Neutrophil (primary cell): ENCODE measurements around the gene FARSB.

Experiments
- H3K27ac ChIP-seq: fragments of 200-600 bp; sonication (generic); 2 replicates; pipeline ENCODE4 v1.5.1; 2016; ENCODE audit warnings: mild to moderate bottlenecking, moderate library complexity
- H3K27me3 ChIP-seq: fragments of 200-600 bp; sonication (generic); 2 replicates; pipeline ENCODE4 v1.6.0; 2016; ENCODE audit warnings: mild to moderate bottlenecking
- H3K36me3 ChIP-seq: fragments of 200-600 bp; sonication (generic); 2 replicates; pipeline ENCODE4 v1.5.1; 2017
- H3K4me1 ChIP-seq, 2 experiments: fragments of 200-600 bp in 1 of 2; sonication (generic) in 1 of 2; 1 replicate in 1 of 2; 2 replicates in 1 of 2; pipeline versions ENCODE4 v1.5.1 to v1.6.1; 2013 to 2016; ENCODE audit warnings: low read depth in 1 of 2, low read length in 1 of 2, mild to moderate bottlenecking in 1 of 2, moderate library complexity in 1 of 2; ENCODE audit not compliant: control insufficient read depth in 1 of 2, insufficient read depth in 1 of 2
- H3K4me3 ChIP-seq, 2 experiments: fragments of 200-600 bp in 1 of 2; sonication (generic) in 1 of 2; 1 replicate in 1 of 2; 2 replicates in 1 of 2; pipeline ENCODE4 v1.5.1; 2013 to 2016; ENCODE audit warnings: low read depth in 1 of 2, low read length in 1 of 2, mild to moderate bottlenecking in 1 of 2, moderate library complexity in 1 of 2
- H3K9me3 ChIP-seq: fragments of 200-600 bp; sonication (generic); 2 replicates; pipeline ENCODE4 v1.5.1; 2016
- TF ChIP-seq, protein P1 (sequence below): fragments of 200-600 bp; sonication (generic); IDR thresholded peaks from 2 replicates; pipeline ENCODE4 v1.5.1; 2016; ENCODE audit warnings: antibody characterized with exemption

The FARSB gene

DNA sequence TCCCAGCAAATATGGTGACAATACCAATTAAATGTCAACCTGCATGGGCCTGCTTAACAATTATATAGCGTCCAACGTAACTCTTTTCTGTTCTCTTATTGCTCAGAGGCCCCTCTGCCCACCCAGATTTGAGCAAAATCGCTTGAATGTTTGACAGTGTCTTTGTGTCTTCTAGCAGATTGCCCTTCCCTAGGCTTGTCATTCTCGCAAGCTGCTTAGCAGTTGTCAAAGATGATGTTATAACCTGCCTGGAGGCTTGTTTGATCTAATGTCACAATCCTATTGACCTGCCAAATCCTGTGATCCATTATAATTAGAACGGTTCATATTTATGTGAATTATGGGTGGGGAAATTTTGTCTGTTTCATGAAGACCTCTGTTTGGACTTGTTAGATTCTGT is 108.8 kb downstream of the FARSB start:
- TF ChIP-seq, protein P1, sequence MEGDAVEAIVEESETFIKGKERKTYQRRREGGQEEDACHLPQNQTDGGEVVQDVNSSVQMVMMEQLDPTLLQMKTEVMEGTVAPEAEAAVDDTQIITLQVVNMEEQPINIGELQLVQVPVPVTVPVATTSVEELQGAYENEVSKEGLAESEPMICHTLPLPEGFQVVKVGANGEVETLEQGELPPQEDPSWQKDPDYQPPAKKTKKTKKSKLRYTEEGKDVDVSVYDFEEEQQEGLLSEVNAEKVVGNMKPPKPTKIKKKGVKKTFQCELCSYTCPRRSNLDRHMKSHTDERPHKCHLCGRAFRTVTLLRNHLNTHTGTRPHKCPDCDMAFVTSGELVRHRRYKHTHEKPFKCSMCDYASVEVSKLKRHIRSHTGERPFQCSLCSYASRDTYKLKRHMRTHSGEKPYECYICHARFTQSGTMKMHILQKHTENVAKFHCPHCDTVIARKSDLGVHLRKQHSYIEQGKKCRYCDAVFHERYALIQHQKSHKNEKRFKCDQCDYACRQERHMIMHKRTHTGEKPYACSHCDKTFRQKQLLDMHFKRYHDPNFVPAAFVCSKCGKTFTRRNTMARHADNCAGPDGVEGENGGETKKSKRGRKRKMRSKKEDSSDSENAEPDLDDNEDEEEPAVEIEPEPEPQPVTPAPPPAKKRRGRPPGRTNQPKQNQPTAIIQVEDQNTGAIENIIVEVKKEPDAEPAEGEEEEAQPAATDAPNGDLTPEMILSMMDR, result no peak
- Histone ChIP-seq H3K36me3 (no peaks in the 10 kb centered on the region), H3K27ac (no peak overlapping the region), H3K27me3 (peaks cover 70% of the 10 kb centered on the region), H3K4me3 (no peak overlapping the region), H3K4me1 (no peaks in the 10 kb centered on the region), H3K9me3 (no peaks in the 10 kb centered on the region)

DNA sequence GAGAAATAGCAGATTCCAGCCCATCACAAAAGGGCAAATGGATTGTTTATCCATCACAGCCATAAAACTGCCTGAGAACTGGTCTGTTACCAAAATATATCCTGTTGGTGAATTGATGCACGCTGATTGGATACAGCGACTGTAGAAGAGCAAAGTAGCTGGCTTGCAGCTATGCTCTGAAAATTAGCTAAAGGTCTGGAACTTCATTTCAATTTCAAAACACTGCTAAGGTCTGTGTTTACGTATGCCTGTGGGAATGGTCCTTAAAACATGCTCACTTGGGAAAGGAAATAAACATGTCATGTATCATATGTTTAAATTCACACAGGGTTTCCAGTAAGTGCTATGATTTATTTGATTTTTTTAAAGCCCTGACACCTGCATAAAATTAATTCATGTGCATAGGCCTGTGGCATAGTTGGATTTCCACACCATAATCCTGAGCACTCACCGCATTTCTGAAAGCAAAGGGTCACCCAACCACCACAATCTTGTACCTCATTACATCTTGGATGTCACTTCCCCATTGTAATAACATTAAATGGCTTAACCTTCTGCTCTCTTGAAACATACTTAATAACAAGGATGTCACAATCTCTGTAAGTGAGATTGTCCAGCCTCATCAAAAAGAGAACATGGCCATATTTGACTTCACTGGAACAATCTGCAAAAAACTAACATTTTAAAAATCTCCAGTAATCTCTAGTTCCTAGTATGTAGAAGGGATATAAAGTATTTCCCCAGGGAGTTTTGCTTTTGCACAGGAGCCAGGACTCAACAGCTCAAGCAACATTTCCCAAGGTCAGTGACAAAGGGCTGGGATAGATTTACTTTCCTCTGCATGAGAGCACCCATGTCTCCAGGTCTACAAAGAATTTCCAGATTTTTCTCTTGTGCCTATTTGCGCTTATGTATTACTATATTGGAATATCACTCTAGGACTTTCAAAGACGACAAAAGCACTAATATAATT is 109.8 kb downstream of the FARSB start:
- Histone ChIP-seq H3K4me3 (no peak overlapping the region), H3K27me3 (peaks cover 65% of the 10 kb centered on the region), H3K36me3 (no peaks in the 10 kb centered on the region), H3K4me1 (no peaks in the 10 kb centered on the region), H3K9me3 (no peaks in the 10 kb centered on the region), H3K27ac (no peak overlapping the region)
- TF ChIP-seq, protein P1, result no peak

DNA sequence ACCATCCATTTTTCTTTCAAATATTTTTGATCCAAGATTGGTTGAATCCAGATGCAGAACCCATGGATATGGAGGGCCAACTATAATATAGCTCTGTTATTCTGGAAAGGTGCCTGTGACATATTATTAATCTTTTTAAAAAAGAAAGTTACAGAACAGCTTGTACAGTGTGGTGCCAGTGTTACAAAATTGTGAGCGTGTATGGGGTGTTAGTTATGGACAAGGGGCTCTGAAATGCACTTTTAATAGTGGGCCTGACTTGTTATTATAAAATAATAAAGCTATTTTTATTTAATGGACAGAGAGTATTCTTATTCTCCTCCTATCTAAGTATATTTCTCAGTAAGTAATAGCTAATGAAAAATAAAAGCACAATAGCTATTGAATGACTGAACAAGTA is 111.2 kb downstream of the FARSB start:
- Histone ChIP-seq H3K9me3 (no peaks in the 10 kb centered on the region), H3K36me3 (no peaks in the 10 kb centered on the region), H3K27me3 (peaks cover 50% of the 10 kb centered on the region), H3K27ac (no peak overlapping the region), H3K4me3 (no peak overlapping the region), H3K4me1 (no peaks in the 10 kb centered on the region)
- TF ChIP-seq, protein P1, result no peak

DNA sequence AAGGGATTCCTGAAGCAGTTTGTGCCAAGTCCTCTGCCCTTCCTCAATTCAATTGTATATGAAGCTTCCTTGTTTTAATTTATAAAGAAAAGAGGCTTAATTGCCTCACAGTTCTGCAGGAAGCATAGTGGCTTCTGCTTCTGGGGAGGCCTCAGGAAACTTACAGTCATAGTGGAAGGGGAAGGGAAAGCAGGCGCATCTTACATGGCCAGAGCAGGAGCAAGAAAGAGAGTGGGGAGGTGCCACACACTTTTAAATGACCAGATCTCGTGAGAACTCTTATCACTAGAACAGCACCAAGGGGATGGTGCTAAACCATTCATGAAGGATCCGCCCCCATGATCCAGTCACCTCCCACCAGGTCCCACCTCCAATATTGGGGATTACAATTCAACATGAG is 117.4 kb downstream of the FARSB start:
- no peaks in the 10 kb centered on the region for H3K9me3 ChIP-seq

DNA sequence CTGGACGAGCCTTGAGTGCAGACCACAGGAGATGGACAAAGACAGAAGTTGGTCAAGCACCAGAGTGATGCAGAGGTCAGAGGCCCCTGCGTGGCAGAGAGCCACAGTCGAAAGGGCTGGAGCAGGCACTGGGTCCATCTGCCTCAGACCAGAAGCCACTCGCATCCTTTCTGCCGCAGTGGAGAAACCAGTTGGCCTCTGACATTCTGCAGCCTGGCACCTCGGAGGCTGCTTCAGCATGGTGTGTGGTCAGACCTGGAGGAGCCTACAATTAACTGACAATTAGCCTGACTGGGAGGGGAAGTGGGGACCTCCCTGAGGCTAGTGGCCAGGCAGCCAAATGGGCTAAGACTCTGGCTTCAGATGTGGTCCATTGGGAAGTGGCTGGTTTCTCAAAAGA is 120.4 kb downstream of the FARSB start:
- Histone ChIP-seq H3K27ac (no peak overlapping the region), H3K36me3 (no peaks in the 10 kb centered on the region), H3K4me3 (no peak overlapping the region), H3K4me1 (no peaks in the 10 kb centered on the region), H3K27me3 (peaks cover 23% of the 10 kb centered on the region), H3K9me3 (no peaks in the 10 kb centered on the region)
- TF ChIP-seq, protein P1, result no peak

More for the DNA sequence above, 117.4 kb downstream of the FARSB start:
- no peaks in the 10 kb centered on the region for H3K36me3 ChIP-seq
- TF ChIP-seq, protein P1, result no peak
- H3K27ac ChIP-seq, result no peak overlapping the region
- no peak overlapping the region for H3K4me3 ChIP-seq
- peaks cover 23% of the 10 kb centered on the region for H3K27me3 ChIP-seq
- no peaks in the 10 kb centered on the region for H3K4me1 ChIP-seq
